ENCODE results near the gene OSR1. TPM values are rescaled to one million over a fixed set of nuclear protein-coding genes. Genes with fewer than 3 reads are reported as not detected.

Gene OSR1
- total RNA-seq, 1 experiment from 2014 or later: 1.5 TPM

DNA sequence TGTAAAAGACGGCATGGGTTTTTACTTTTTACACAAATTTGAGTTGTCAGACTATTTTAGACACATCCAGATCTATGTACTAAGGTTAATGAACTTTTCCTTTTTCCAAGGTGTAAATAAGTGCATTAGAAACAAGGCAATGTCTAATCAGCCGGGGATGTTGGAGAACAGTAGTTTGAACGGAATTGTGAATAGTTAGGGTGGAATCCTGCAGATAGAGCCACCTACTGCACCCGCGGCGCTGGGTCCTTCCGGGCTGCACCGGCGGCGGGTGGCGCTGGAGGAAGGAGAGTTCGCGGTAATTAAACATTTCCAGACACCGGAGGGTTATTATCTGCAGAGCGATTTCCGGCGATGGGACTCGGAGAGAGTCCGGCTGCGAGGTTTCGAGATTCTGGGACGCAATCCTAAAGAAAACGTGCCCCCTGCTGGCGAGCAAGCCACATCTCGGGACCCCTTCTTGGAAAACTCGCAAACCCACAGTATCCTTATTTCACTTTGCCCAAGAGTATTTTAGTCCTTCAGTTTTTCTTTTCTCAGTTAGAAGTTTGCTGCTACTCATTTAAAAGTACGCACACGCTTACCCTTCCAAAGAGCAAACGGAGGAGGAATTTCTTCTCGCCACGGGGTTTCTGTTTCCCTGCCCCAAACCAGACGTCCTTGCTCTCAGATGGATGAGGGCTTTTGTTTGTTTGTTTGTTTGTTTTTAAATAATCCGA lies 4.5 kb upstream of the OSR1 start:
- H3K9me3 ChIP-seq (replicated peaks): no peaks in the 10 kb centered on the region
- no peak overlapping the region for H3K27ac ChIP-seq
- no peaks in the 10 kb centered on the region; the same call in 1 of the 2 replicates for H3K4me1 ChIP-seq
- H3K36me3 ChIP-seq: no peaks in the 10 kb centered on the region
- H3K4me3 ChIP-seq: peak overlapping the region; percentile 48
- peak; percentile 78 to 91 for DNase-seq
- H3K27me3 ChIP-seq: peaks cover 17% of the 10 kb centered on the region; the same call in 1 of the 2 replicates

DNA sequence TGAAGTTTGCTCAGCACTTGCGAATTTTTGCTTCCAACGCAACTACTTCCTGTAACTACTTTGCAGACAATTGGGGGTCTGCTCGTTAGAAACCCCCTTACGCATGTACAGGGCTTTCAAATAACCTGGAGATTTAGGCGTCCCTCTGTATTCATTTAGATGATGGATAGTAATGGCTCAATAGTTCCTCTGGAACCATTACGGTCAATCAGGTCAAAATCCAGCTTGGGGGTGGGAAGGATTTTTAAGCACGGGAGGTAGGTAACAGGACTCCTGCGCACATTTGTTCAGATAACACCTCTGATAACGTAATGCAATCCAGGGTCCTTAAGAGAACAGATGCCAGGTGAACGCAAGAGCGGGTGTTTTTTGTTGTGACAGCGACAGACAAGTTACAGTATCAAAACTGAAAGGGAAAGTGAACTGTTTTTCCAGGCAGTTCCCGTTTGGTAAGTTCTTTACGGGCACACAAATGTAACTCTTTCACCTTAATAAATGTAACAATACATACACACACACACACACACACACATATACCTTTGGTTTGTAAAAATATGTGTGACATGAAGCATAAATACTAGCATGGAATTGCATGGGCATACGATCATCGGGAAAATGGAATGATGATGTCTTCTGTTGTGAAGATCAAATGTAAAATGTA lies 3.8 kb upstream of the OSR1 start:
- peak overlapping the region; percentile 48 for H3K4me3 ChIP-seq
- DNase-seq: peak in 1 of 2 experiments; percentile 19
- H3K9me3 ChIP-seq (replicated peaks): no peaks in the 10 kb centered on the region
- no peak overlapping the region for H3K27ac ChIP-seq
- peaks cover 17% of the 10 kb centered on the region; the same call in 1 of the 2 replicates for H3K27me3 ChIP-seq
- H3K4me1 ChIP-seq: no peaks in the 10 kb centered on the region; the same call in 1 of the 2 replicates
- H3K36me3 ChIP-seq: no peaks in the 10 kb centered on the region

DNA sequence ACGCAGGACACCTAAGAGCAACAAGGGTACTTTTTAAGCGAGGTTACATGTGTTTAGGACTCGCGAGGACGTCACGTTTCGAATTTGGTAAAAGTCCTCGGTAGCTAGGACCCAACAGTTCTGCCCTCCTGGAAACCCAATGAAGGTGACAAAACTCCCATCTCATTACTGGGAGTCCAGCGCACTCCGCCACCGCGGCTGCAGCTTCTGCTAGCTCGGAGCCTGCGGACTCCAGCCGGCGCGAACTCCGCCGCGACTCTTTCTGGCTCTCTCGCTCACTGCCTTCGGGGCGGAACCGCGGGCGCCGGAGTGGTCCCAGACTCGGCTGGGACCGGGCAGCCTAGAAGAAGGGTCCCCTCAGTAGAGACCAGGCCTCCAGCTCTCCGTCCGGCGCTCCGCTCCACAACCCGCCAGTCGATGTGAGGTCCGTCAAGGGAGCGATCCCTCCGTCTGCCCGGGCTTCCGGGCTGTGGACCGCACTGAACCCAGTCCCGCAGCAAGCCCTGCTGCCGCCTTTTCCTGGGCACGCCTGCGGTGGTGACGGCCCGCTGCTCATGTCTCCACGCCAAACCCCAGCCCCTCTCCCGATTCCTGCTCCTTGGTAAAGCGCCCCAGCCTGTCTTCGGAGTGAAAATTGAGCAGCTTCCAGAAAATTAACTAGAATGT lies 3.0 kb upstream of the OSR1 start:
- no peak overlapping the region for H3K27ac ChIP-seq
- H3K4me1 ChIP-seq: no peaks in the 10 kb centered on the region; the same call in 1 of the 2 replicates
- no peaks in the 10 kb centered on the region for H3K9me3 ChIP-seq (replicated peaks)
- no peak for DNase-seq
- peaks cover 13% of the 10 kb centered on the region; the same call in 1 of the 2 replicates for H3K27me3 ChIP-seq
- no peaks in the 10 kb centered on the region for H3K36me3 ChIP-seq
- H3K4me3 ChIP-seq: no peak overlapping the region

DNA sequence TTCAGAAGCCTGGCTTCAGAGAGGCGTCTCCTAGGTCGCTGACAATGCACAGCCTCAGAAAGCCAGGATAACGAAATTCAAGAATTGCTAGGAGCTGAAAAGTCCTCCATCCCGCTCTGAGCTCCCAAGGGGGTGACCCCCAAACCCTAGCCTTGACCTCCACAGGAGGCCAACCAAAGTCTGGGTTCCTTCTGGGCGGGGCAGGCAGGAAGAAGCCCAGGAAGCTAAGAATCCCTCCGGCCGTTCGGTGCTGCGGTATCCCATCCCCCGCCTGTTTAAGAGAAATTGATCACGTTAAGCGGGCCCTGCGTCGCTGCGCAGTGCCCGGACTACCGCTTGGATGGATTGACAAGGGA lies 2.5 kb upstream of the OSR1 start:
- Histone ChIP-seq H3K4me3 (no peak overlapping the region), H3K27me3 (peaks cover 9% of the 10 kb centered on the region; the same call in 1 of the 2 replicates), H3K4me1 (no peaks in the 10 kb centered on the region; the same call in 1 of the 2 replicates), H3K36me3 (no peaks in the 10 kb centered on the region), H3K27ac (no peak overlapping the region), H3K9me3 (replicated peaks) (no peaks in the 10 kb centered on the region)
- no peak for DNase-seq

DNA sequence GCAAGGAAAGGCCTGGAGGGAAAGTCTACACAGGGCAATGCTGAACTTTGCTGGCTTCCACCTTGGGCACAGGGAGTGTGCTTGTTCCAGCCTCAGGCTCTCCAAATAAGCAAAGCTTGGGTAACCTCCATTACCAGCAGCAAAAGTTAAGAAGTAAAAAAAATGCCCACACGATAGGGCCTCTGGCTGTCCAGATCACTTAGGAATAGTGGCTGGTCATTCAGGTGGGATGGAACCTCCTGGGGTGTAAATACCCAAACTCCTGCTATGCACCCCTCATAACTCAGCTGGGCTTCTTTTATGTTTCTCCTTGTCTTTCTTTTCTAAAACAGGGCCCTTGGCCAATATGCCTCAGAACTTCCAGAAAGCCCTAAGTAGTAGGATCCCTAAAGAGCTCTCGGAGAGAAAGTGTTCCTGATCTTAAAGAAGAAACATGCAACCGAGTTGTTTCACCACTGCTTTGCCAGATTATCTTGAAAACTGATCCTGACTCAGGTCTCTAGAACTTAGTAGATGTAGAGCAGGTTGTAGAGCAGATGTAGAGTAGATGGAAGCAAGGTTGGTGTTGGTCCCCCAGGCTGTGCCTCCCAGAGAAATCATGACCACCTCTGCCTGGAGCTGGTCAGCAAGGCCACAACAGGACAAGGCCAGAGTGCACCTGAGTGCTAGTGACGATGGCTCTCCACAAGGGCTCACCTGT lies 2.0 kb upstream of the OSR1 start:
- no peaks in the 10 kb centered on the region; the same call in 1 of the 2 replicates for H3K4me1 ChIP-seq
- H3K4me3 ChIP-seq: no peak overlapping the region
- no peak for DNase-seq
- H3K27ac ChIP-seq: no peak overlapping the region
- peaks cover 9% of the 10 kb centered on the region; the same call in 1 of the 2 replicates for H3K27me3 ChIP-seq
- H3K9me3 ChIP-seq (replicated peaks): no peaks in the 10 kb centered on the region
- H3K36me3 ChIP-seq: no peaks in the 10 kb centered on the region

DNA sequence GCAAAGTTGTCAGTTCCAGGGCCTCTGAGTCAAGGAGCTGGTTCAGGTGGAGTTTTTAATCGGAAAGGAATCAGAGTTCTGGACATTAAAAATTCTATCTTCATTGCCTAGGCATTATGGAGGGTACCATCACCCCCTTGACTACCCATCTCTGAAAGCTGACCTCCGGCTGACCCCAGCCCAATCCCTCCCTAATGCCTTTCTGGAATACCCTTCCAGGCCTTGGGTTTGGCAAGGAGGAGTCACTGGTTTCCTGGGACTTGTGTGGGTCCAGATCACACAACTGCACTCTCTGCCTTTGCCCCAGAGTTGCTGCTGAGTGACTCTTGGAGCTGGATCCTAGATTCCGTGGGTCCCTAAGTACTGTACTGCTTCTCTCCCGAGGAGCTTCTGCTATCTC lies 1.0 kb upstream of the OSR1 start:
- peak overlapping the region; percentile 61 for H3K4me3 ChIP-seq
- H3K27ac ChIP-seq: no peak overlapping the region
- no peaks in the 10 kb centered on the region for H3K9me3 ChIP-seq (replicated peaks)
- no peaks in the 10 kb centered on the region for H3K4me1 ChIP-seq
- no peaks in the 10 kb centered on the region for H3K36me3 ChIP-seq
- no peak for DNase-seq
- H3K27me3 ChIP-seq: peaks cover 7% of the 10 kb centered on the region; the same call in 1 of the 2 replicates

DNA sequence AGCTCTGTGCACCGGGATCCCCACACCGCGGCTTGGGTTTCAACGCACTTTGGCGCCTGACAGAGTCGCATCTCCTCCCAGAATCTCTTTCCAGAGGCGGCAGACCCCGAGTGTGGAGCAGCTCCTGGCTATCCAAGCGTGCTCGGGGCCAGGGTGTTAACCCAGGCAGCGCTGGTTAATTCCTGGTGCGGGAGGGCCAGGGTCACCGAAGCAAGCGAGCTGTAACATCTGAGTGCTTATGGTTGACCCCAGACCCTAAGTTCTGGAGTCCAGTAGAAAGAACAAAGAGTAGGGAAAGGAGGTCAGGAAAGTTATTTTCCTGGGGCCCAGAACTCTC lies 566 bp upstream of the OSR1 start:
- no peak overlapping the region; the same call in 1 of the 2 replicates for H3K27ac ChIP-seq
- H3K9me3 ChIP-seq (replicated peaks): no peaks in the 10 kb centered on the region
- H3K4me1 ChIP-seq: no peaks in the 10 kb centered on the region
- H3K27me3 ChIP-seq: peaks cover 2% of the 10 kb centered on the region; the same call in 1 of the 2 replicates
- peak overlapping the region; percentile 61 for H3K4me3 ChIP-seq
- no peak for DNase-seq
- H3K36me3 ChIP-seq: no peaks in the 10 kb centered on the region

DNA sequence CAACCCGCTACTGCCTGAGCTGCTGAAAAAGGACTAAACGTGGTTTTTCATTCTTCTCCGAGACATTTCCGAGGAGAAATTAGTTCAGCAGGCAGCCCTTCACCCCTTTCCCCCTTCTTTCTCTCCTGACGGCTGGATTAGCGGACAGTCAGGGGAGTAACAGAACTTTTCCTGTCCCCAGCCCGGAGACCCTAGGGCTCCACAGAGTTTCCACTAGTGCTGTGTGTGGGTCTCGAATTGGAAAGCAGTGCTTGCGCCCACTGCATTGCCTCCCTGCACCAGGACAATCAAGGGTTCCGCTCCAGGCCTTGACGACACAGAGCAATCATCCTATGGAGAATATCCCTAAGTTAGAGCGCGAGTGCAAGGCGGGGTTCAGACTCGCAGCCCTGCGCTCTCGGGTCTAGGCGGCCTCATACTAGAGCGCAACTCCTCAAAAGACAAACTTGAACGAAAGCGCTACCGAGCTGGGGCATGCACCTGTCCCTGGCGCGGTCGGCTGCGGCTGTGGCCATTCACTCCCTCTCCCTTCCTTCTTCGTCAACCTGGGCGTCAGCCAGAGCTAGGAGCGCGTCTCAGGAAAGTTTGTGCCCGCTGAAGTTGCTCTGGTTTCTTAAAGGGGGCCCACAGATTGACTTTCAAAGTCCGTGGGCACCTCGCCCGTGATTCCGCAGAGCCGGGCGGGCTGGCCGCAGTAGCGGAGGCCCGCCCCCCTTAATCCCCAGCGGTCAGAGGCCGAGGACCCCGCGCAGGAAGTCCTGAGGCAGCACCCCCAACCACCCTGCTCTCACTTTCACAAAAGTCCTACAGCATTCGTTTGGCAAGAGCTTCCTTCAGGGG lies 801 bp downstream of the OSR1 start:
- Histone ChIP-seq H3K36me3 (no peaks in the 10 kb centered on the region), H3K27ac (no peak overlapping the region), H3K9me3 (replicated peaks) (no peaks in the 10 kb centered on the region), H3K27me3 (no peaks in the 10 kb centered on the region), H3K4me3 (peak overlapping the region; percentile 61), H3K4me1 (no peaks in the 10 kb centered on the region)
- DNase-seq: peak in 1 of 2 experiments; percentile 18

DNA sequence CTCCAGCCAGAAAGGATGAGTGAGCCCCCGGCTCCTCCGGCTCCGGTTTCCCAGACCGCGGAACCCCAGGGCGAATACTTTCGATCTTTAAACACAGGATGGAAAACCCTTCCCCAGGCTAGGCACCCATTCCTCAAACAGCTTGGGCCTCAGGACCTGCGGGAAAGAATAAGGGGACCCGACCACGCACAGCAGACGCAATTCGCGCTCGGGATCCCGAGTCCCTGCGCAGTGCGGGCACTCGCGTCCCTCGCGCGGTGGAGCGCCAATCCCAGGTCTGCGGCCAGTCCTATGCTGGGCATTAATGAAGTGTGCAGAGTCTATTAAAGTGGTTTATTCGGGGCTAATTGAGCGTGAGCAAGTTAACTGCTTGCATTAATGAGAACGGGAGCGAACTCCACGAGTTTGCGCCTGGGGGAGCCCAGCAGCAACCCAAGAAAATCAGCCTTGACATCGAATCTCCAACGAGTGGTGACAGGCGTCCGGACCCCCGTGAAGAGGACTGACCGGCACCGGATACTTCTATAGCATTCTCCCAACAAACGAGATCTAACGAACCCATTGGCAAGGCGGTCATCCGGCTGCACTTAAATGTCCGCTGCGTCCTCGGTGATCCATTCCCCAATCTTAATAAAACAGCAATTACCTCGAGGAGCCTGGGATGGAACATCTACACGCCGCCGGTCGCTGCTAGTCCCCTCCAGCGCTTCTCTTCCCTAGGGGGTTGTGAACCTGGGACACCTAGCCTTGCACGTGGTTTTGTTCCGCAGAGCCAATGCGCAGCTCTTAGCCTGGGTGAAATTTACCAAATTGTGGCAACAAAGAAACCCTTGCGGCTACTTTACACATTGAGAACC lies 1.6 kb downstream of the OSR1 start:
- no peaks in the 10 kb centered on the region for H3K9me3 ChIP-seq (replicated peaks)
- no peak for DNase-seq
- H3K4me3 ChIP-seq: no peak overlapping the region
- H3K27ac ChIP-seq: no peak overlapping the region
- no peaks in the 10 kb centered on the region for H3K4me1 ChIP-seq
- H3K36me3 ChIP-seq: no peaks in the 10 kb centered on the region
- no peaks in the 10 kb centered on the region for H3K27me3 ChIP-seq

DNA sequence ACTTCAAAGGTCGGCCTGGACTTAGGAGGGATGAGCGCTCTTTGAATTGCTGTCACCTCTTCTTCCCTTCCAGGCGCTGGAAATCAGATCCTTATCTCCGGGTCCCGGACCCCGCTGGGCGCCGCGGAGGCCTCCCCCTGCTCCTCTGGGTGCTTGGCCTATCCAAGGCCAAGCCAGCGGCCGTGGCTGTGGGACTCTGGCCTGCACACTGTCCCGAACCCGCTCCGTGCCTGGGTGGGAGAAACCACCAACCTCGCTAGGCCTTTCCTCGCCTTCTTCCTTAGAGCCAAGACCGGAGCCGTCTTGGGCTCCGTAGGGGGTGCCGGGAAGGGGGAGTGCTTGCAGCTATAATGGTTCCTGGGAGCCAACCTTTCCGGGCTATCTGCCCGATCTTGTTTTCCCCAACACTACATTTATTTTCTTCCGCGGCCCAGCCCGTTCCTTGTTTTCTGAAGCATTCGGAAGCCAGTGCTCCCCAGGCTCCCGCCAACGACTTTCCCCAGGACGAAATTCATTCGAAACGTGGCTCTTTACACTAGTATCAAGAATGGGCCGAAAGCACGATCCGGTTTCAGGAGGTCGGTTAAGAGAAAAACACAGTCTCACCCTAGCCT lies 2.4 kb downstream of the OSR1 start:
- H3K36me3 ChIP-seq: no peaks in the 10 kb centered on the region
- H3K4me3 ChIP-seq: no peak overlapping the region
- no peak overlapping the region for H3K27ac ChIP-seq
- no peaks in the 10 kb centered on the region for H3K27me3 ChIP-seq
- H3K4me1 ChIP-seq: no peaks in the 10 kb centered on the region
- no peaks in the 10 kb centered on the region for H3K9me3 ChIP-seq (replicated peaks)
- DNase-seq: no peak

DNA sequence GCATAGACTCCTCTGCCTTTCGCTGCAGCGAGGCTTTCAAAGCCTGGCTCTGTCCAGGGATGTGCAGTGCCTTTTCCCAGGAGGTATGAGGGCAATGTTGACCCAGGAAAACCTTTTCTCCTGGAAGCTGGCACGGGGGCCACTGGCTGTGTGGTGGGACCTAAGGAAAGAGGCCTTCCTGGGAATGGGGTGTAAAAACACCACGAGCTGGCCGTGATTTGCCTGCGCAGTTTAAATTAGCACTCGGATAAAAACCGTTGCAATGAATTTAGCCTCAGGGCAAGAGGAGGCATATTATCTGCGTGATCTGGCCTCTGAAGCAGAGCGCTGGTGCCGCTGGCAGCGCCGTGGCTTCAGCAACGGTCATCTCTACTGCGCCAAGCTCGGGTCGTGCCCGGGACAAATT lies 3.0 kb downstream of the OSR1 start:
- Histone ChIP-seq H3K27me3 (no peaks in the 10 kb centered on the region), H3K4me1 (no peaks in the 10 kb centered on the region), H3K9me3 (replicated peaks) (no peaks in the 10 kb centered on the region), H3K27ac (no peak overlapping the region), H3K4me3 (no peak overlapping the region), H3K36me3 (no peaks in the 10 kb centered on the region)
- DNase-seq: no peak

DNA sequence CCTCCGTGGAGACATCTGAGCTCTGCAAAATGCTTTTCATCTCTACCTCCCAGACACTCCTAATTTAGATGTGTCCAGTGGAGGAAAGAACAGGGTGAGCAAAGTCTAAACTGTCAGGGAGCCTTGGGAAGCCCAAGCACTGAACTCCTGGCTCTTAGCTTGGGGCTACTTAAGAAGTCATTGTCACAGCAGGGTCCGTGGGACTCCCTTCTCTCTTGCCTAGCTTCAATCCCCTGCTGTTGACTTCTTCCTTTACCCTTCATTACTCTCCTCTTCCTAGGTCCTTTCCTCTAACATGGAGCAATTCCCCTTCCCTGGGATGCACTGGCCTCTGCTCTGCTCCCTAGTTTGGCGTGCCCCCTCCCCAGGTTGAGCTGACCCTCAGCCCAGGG lies 3.4 kb downstream of the OSR1 start:
- H3K27me3 ChIP-seq: no peaks in the 10 kb centered on the region
- DNase-seq: no peak
- H3K4me3 ChIP-seq: no peak overlapping the region
- no peaks in the 10 kb centered on the region for H3K36me3 ChIP-seq
- H3K4me1 ChIP-seq: no peaks in the 10 kb centered on the region
- H3K9me3 ChIP-seq (replicated peaks): no peaks in the 10 kb centered on the region
- H3K27ac ChIP-seq: no peak overlapping the region

DNA sequence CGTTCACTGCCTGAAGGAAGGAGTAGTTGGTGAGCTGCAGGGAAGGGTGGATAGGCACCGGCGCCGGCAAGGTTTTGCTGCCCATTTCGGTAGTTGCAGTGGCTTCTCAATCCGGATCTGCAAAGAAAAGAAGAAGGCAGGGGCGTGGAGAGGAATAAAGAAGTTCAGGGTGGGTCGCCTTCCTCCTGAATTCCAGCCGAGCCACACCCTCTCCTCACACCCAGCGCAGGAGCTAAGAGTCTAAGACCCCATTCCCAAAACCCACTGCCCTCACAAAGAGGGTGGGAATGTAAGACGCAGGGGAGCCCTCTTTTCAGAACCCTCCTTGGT lies 4.7 kb downstream of the OSR1 start:
- H3K4me1 ChIP-seq: no peaks in the 10 kb centered on the region

More for the DNA sequence above, 4.7 kb downstream of the OSR1 start:
- H3K4me3 ChIP-seq: no peak overlapping the region
- no peaks in the 10 kb centered on the region for H3K27me3 ChIP-seq
- no peak overlapping the region for H3K27ac ChIP-seq
- no peak for DNase-seq
- H3K36me3 ChIP-seq: no peaks in the 10 kb centered on the region
- H3K9me3 ChIP-seq (replicated peaks): no peaks in the 10 kb centered on the region
